HUES48 (cell line): ENCODE data around the gene NTM.

ENCODE experiments used
- H3K27ac ChIP-seq: one replicate; pipeline ENCODE4 v1.7.0; 2013; ENCODE audit warnings: low read depth, low read length, inconsistent platforms
- H3K27me3 ChIP-seq: 2 replicates; pipeline ENCODE4 v1.6.1; 2013; ENCODE audit warnings: mild to moderate bottlenecking, low read length; ENCODE audit not compliant: control insufficient read depth, insufficient read depth
- H3K36me3 ChIP-seq: 2 replicates; pipeline ENCODE4 v1.6.1; 2013; ENCODE audit warnings: low read length; ENCODE audit not compliant: control insufficient read depth, insufficient read depth
- H3K4me1 ChIP-seq: 2 replicates; pipeline ENCODE4 v1.6.1; 2013; ENCODE audit warnings: mild to moderate bottlenecking, low read length; ENCODE audit not compliant: control insufficient read depth, insufficient read depth
- H3K4me3 ChIP-seq: 2 replicates; pipeline ENCODE4 v1.5.1; 2013; ENCODE audit warnings: mild to moderate bottlenecking, low read depth, low read length
- H3K9ac ChIP-seq: 2 replicates; pipeline ENCODE4 v1.6.1; 2013; ENCODE audit warnings: mild to moderate bottlenecking, low read depth, low read length, moderate library complexity
- H3K9me3 ChIP-seq: 2 replicates; pipeline ENCODE4 v1.6.1; 2013; ENCODE audit warnings: low read length; ENCODE audit not compliant: control insufficient read depth, insufficient read depth

NTM gene

GRCh38 chr11:132373405-132374143 is 1003.2 kb downstream of the NTM start:
- Histone ChIP-seq H3K9me3 (no peaks in the 10 kb centered on the region), H3K4me1 (no peaks in the 10 kb centered on the region), H3K27me3 (no peaks in the 10 kb centered on the region), H3K27ac (no peak overlapping the region), H3K4me3 (no peak overlapping the region), H3K36me3 (no peaks in the 10 kb centered on the region), H3K9ac (no peak overlapping the region)

GRCh38 chr11:132379540-132379939 is 1009.1 kb downstream of the NTM start:
- peaks cover 13% of the 10 kb centered on the region for H3K9me3 ChIP-seq
- H3K27me3 ChIP-seq = no peaks in the 10 kb centered on the region
- no peak overlapping the region for H3K9ac ChIP-seq
- H3K27ac ChIP-seq = no peak overlapping the region
- no peak overlapping the region for H3K4me3 ChIP-seq
- H3K4me1 ChIP-seq = no peaks in the 10 kb centered on the region
- H3K36me3 ChIP-seq = no peaks in the 10 kb centered on the region
